GM10847 (cell line): ENCODE measurements around the gene PTPRT.

Experiments used
- POLR2A ChIP-seq: IDR thresholded peaks from 2 replicates; pipeline ENCODE4 v1.6.1; 2011; ENCODE audit not compliant: insufficient read length; ENCODE audit errors: extremely low read depth

The PTPRT gene

DNA sequence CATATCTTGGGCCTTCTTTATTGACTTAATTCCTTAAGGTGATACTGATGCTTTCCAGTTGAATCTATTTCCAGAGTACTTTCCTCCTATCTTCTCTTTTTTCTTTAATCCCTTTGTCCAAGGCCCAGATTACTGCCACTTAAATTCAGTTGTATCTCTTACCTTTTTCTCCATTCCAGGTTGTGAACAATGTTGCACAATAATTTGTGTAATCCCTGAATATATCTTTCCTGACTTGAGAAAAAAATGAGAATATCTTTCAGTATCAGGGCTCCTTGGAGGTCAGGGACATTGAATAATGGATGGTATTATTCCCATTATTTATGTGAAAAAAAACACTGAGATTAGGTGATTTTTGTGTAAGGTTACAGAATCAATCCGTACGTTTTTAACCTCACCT, 683.3 kb downstream of the PTPRT start:
- TF ChIP-seq POLR2A, result no peak

DNA sequence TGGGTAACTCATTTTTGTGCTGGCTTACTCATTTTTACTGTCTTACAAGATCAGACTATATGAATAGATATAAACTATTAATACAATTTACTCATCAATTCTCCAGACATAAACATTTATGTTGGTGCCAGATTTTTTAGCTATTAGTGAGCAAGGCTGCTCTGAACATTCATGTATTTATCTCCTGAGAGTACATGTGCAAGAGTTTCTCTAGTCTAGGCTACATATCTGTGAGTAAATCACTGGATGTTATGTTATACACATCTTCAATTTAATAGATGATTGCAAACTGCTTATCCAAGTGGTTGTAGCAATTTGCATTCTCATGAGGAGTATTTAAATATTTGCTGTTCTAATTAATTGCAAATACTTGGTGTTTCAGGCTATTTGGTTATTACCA, 687.1 kb downstream of the PTPRT start:
- TF ChIP-seq POLR2A, result no peak

DNA sequence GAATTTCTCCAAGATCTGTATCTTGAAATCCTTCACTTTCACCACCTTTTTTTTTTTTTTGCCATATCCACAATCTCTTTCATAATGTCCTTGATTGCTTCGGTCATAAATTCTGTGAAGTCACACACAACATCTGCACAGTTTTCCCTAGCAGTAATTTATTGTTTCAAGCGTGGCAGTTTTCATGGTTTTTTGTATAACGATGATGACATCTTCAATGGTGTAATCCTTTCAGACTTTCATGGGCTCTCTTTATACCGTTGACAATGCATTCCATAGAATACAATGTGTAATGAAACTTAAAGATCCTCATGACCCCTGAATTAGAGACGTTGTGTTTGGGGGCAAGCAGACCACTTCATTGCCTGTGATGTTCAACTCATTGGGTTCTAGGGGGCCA, 693.1 kb downstream of the PTPRT start:
- no peak for TF ChIP-seq POLR2A

DNA sequence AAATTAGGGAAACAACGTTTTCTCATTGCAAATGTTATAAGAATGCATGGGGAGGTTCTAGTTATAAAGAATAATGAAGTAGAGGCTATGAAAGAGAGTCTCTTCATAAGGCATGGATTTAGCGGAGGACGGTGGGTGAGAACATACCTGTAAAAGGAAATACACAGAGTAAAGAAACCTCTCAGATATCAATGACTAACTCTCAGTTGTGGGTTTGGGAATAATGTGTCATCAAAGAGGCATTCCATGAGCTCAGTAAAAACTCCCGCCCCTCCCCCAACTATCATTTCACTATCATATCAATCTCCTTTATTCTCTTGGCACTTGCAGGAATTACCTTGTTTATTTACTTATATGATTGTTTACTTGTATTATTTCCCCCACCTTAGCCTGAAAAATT, 695.4 kb downstream of the PTPRT start:
- no peak for TF ChIP-seq POLR2A

GRCh38 chr20:42493001-42493400, 696.7 kb downstream of the PTPRT start:
- TF ChIP-seq POLR2A, result no peak

- TF ChIP-seq POLR2A, result no peak
Measured at GRCh38 chr20:42492290-42492689, 697.4 kb downstream of the PTPRT start.

DNA sequence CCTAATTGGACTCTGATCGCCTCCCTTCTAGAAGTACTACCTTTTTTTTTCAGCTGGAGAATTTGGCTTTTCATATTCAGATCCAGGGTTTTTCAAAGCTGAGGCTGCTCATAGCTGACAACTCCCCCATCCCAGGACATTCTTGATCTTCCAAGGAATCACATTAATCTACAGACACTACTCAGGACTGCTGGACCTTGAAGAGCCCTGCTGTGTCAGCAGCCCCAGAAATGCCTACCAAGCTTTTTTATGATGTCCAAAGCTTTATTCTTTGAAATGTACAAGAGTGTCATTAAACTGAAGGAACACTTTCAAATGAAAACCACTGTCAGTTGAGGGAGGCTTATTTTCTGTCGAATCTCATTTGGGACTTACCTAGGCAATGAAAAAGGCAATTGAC, 704.1 kb downstream of the PTPRT start:
- TF ChIP-seq POLR2A, result no peak

GRCh38 chr20:42484790-42485375, 704.8 kb downstream of the PTPRT start:
- TF ChIP-seq POLR2A, result no peak

DNA sequence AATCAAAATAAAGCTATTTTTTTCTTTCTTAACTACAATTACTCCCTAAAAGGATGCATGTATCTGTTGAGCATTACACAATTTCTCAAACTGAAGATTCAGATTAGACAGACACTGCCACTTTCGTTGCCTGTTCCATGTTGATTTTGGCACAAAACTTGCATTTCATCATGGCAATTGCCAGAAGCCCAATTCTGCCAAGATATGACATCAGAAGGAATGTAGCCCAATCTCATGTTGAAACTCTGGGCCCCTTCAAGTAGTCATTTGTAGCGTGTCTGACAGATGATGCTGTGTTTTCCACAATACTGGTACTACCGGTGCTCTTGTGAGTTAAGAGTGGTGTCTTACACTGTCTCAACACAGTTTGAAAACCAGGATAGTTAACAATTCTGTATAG, 705.4 kb downstream of the PTPRT start:
- TF ChIP-seq POLR2A, result no peak

GRCh38 chr20:42483730-42484303, 705.9 kb downstream of the PTPRT start:
- TF ChIP-seq POLR2A, result no peak

DNA sequence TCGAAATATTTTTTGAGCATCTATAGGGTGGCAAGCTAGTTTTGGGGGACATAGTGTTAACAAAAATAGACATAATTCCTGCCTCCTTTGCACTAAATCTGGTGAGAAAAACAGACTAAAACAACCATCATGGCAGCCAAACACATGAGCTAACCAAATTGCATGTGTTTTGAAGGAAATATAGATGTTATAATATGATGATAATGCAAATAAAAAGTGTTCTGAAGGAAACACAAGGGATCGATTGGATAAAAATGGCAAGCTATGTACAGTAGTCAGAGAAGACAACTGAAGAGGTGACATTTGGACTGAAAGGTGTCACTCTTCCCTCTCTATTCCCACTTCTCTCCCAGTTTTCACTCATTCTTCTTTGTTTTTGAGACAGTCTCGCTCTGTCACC, 706.9 kb downstream of the PTPRT start:
- no peak for TF ChIP-seq POLR2A

GRCh38 chr20:42475773-42476172, 713.9 kb downstream of the PTPRT start:
- TF ChIP-seq POLR2A, result no peak

DNA sequence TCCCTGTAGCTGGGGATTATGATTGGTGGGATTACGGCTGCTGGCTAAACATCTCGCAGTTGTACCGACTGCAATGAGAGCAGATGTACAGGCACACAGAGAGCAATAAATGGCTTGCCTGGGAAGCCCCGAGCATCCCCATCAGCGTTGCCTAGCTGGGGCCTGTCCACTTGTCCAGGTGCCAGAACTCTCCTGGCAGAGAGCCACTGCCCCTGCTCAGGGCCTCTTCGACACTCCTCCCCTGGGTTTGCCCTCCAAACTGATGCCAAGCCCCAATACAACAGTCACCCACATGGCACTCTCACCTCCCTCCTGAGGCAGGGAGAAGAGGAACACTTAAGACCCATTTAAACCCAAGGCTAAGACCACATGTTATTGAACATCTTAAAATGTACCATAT, 715.1 kb downstream of the PTPRT start:
- no peak for TF ChIP-seq POLR2A

DNA sequence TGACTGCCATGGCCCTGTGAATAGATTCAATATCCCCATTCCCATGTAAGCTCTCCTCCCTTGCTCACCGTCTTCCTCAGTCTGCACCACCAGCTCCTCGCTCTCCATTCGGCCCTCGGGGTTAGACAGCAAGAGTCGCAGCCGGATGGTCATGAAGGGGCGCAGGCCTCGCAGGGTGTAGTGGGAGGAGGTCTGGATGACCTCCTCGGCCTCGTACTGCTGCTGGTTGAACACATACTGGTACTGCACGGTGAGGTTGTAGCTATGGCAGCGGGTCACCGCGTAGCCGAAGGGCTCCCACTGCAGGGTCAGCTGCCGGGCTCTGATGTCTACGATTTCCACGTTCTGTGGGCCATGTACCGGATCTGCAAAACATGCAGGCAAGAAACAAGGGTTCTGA, 717.5 kb downstream of the PTPRT start:
- TF ChIP-seq POLR2A, result no peak

DNA sequence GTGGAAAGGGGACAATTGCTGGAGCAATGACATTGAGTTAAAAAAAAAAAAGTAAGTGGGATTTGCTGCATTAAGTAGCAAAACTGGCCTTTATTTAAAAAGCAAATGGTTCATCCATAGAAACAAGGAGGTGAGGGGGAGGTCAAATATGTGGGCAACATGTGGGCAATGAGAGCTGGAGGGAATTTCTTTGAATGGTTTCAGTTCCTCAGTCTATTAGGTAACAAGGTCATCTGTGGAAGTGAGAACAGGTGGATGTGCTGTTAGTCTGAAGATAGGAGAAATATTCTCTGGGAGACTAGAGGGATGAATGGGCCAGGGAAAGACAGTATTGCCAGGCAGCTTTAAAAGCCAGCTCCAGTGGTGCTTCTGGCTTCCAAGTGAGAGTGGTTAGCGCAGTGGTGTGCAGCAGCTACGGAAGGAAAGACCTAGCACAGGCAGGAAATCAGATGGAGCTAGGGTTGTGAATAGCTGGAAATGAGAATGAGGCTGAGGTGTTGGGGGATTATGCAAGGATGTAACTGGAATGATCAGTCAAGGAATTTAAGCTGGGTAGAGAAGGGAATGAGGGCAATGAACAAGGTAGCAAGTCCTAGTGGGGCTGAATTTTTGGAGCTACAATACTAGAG, 727.6 kb downstream of the PTPRT start:
- TF ChIP-seq POLR2A, result no peak

DNA sequence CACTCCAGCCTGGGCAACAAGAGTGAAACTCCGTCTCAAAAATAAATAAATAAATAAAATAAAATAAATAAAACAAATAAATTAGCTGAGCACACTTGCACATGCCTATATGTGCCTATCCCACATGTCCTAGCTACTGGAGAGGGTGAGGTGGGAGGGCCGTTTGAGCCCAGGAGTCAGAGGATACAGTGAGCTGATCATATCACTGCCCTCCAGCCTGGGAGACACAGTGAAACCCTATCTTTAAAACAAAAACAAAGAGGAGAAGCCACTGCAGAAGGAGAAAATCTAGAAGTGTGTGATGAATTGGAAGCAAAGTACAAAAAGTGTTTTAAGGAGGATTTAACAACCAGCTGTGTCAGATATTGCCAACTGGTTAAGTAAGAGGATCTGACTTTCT, 728.4 kb downstream of the PTPRT start:
- no peak for TF ChIP-seq POLR2A

GRCh38 chr20:42447270-42447669, 742.4 kb downstream of the PTPRT start:
- no peak for TF ChIP-seq POLR2A
